Fibroblast of skin of left quadriceps (primary cell): ENCODE measurements around the gene FBXO9.

Experiments used
- DNase-seq, 2 experiments: peaks; one replicate each; pipeline ENCODE4 v3.0.0-alpha.2; 2013; ENCODE audit warnings: low read depth in 2 of 2

FBXO9 gene

DNA sequence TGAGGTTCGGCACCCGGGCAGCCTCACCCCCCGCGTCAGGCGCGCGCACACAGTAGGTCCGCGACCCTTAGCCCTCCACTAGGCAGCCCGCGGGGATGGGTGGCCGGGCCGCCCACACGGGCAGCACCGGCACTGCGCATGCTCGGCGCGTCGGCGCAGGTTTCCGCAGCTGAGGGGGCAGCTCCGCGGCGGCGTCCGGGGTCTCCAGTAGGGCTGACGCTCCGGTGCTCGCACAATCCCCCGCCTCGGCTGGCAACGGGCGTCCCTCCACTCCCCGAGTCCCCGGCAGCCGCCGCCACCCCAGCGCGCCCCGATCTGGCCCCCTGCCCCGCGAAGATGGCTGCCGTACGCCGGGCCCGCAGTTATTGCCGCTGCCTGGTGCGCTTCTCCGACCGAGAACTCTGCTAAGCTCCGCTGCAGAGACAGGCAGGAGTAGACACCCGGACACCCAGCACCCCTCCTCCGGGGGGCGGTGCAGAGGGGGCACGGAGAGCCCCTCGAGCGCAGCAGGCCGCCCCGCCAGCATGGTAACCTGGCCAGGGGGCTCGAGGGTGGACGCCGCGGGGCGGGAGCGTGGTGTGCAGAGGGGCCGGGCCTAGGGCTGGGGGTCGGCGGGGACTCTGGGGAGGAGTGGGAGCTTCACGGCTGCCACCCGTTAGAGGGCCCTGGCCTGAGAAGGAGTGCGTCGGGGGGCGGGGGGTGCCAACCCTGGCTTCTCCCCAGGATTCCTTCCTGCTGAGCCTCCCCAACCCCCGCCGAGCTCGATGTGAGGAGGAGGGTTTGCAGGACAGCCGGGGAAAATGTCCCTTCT, at the start of gene FBXO9:
Gene FBXO9 (plus strand): TSS at position 139 of the 811 bp plus-strand sequence. CDS start 386 bp downstream, at position 525.
- DNase-seq: no peak

DNA sequence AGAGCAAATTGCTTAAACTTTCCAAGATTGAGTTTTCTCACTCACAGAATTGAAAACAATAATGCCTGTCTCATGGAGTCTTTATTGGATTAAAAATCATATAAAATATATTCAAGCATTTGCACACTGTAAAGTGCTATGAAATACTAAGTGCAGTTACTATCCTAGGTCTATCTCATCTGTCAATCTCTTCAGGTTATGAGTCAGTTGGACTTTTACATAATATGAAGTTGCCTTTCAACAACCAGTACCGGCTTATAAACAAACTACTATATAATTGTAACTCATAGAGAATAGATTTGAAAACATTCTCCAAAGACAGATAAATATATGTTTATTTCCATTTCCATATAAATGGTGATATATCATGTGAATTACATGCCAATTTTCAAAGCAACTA, 49.7 kb upstream of the FBXO9 start:
- no peak for DNase-seq

DNA sequence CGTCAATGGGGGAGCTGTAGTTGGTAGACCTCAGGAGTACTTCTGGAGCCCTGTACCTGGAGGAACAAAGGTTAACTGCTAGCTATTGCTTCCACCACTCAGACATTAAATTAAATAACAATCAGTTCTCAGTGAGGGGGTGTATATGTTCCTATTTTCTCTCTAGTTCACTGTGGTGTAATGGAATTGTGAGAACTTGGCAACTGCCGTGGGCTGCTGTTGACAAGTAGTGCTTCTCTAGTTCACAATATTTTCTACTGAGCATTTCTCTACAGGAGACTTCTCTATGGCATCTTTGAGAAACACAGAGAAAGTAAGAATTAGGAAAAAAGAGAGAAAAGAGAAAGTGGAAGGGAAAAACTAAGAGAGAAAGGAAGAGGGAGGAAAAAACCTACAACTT, 46.8 kb upstream of the FBXO9 start:
- no peak for DNase-seq

DNA sequence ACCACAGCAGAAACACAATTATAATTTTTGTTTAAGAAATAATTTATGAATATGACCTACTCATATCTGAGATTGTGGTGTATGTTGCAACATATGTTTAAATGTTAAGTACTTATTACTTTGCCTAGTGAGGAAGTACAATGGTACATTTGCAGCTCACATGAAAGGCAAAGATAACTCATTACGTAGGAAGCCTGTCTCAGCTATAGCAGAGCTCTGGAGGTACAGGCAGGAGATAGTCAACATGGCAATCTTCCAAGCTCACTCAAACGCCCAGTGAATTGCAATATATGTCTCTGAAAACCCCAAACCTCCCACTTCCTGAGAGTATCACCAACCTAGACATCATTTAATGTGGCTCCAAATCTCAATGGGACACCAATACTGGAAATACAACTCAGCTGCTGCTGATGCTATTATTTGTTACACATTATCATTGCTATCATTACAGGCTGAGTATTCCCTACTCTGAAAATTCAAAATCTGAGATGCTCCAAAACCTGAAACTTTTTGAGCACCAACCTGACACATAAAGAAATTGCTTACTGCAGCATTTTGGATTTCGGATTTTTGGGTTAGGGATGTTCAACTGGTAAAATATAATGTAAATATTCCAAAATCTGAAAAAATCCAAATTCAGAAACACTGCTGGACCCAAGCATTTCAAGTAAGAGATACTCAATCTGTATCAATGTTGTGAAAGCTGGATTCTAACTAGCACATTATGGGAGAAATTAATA, 45.0 kb upstream of the FBXO9 start:
- no peak for DNase-seq

DNA sequence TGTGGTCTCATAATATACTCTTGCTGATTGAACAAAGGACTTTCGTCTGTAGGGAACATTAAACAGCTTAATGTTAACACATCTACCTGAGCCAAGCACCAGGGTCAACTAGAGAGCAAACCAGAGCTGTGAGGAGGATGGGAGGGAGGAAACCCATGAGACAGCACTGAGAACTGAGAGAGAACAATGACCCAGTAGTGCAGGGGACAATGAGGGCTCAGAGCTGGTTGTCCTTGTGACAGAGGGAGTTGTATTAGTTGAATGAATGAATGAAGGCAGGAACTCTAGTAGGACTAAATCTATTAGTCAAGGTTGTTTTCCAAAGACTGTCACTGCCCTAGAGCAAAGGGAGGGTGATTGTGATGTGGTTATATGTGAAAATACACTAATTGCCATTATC, 41.9 kb upstream of the FBXO9 start:
- DNase-seq: no peak

DNA sequence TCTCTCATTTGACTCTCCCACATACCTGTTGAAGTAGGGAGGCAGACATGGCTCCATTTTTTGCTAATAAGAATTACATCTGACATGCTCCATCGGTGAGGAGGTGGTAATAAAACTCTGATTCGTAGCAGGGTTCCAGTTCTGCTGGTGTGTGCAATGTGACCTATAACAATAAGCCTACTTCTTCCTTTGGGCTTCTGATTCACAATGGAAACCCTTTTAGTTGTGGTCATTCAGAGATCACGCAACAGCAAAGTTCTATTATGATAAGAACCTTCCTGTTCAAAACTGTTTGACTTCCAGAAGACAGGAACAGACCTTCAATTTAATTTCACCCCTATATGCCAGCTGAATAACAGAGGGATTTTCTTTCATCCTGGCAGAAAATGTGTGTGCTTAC, 38.7 kb upstream of the FBXO9 start:
- no peak for DNase-seq

DNA sequence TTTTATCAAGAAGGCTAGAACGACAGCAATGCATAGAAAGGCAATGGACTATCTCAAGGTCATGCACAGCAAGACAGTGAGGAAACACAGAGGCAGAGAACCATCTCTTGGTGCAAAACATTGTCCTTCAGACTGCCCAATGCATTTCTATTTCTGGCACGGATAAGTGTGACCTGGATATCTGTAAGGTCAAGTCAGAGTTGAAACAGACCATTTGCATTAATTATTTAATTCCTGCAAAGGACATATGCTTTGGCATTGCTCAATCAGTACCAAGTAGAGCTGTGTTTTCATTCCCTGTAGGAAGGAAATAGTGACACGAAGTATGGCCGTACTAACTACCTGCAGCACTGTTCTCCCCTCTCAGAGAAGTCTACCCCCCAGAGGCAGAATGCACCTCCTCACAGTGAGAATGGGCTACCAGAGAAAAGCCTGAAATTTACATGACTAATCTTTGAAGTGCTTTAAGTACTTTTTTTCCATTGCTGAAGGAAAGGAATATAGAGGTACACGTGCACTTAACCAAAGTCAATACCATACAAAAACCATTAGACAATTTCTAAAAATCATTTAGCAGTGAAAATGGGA, 38.0 kb upstream of the FBXO9 start:
- no peak for DNase-seq

DNA sequence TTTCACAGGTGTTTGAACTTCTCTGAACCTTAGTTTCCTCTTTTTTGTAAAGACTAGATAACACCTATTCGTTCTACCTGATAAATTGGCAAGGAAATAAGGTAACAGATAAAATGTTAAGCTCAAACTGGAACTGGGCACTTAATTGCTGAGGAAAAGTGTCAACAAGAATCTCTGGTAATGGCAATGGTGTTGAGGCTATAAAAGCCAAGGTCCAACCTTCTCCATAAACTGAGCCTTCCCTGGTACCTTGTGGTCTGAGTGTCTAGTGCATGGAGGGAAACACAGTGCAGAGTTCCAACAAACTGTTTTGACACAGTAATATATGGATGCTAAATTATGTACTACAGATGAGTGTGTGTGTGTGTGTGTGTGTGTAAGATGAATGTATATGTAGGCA, 36.7 kb upstream of the FBXO9 start:
- DNase-seq: no peak

GRCh38 chr6:53029257-53029656, 35.9 kb upstream of the FBXO9 start:
- DNase-seq: no peak

GRCh38 chr6:53029761-53030160, 35.4 kb upstream of the FBXO9 start:
- no peak for DNase-seq

GRCh38 chr6:53031281-53031680, 33.9 kb upstream of the FBXO9 start:
- DNase-seq: no peak

DNA sequence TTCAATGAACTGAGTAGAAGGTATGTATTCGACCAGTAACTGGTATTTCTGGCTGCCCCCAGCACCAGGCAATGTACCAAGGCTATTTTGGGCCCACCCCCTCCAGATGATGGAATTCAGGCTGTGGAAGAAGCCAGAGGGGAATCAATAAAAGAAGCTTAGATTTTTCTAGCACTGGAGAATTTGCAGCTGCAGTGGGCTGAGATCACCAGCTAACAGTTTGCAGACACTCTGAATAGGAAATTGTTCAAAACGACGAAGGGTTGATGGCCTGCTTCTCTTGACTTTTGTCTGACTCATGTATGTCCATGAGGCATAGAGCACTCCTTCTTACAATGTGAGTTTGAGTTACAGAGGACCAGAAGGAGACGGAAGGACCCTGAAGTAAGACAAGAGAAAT, 32.4 kb upstream of the FBXO9 start:
- DNase-seq: no peak

DNA sequence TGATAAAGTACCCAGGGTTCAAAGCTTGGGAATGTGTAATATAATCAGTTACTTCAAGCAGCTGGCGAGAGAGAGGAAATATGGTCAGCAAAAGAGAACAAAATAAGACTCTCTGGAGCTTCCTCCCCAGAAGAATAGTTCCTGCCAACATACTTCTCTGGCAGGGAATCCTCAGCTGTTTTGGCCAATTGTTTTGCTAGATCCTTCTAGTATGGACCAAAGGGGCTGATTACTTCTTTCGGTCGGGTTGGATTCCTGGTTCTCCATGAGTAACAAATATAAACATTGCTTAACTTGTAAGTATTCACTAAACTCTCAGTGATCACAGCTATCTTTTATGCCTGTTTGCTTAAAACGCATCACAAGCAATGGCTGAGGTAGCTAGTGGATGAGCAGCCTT, 31.4 kb upstream of the FBXO9 start:
- no peak for DNase-seq

- DNase-seq: no peak
Observed at GRCh38 chr6:53035549-53036213, 29.5 kb upstream of the FBXO9 start.

DNA sequence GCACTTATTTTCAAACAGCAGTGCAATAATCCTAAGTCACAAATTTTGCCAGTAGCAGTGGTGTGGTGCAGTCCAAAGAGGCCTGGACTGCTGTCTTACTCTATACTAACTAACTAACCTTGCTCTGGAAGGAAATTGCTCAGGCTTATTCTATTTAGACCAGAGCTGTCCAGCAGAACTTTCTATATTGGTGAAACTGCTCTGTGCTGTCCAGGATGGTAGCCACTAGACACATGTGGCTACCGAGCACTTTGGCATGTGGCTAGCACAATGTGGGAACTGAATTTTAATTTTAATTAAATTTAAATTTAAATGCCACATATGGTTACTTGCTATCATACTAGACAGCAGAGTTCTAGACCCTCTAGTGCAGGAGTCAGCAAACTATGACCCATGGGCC, 27.1 kb upstream of the FBXO9 start:
- no peak for DNase-seq

DNA sequence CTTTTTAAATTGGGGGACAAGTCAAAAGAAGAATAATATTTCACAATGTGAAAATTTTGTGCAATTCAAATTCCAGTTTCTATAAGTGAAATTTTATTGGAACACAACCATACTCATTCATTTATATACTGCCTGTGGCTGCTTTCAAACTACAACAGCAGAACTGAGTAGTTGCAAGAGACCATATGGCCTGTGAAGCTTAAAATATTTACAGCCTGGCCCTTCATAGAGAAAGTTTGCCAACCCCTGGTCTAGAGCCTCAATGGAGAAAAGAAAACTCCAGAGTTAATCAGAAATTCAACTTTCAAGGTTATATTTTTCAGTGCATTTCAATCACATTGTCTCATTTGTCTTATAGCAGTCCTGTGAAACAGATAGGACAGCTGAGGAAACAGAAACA, 26.6 kb upstream of the FBXO9 start:
- DNase-seq: no peak

DNA sequence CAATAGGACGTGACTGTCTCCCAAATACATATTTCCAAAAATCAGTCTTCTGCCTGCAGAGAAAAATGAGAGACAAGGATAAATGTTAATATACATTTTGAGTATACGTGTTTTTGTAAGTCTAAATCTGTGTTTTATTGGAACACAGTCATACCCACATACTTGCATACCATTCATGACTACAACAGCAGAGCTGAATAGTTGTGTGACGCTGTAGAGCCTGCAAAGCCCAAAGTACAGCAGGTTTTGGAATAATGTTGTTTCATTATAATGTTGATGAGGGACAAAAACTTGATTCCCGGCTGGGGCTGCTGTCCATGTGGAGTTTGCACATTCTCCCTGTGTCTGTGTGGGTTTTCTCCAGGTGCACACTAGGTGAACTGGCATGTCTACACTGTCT, 23.8 kb upstream of the FBXO9 start:
- peak; percentile 60 to 62 for DNase-seq

GRCh38 chr6:53042112-53042511, 23.1 kb upstream of the FBXO9 start:
- DNase-seq: peak; percentile 93 to 94

DNA sequence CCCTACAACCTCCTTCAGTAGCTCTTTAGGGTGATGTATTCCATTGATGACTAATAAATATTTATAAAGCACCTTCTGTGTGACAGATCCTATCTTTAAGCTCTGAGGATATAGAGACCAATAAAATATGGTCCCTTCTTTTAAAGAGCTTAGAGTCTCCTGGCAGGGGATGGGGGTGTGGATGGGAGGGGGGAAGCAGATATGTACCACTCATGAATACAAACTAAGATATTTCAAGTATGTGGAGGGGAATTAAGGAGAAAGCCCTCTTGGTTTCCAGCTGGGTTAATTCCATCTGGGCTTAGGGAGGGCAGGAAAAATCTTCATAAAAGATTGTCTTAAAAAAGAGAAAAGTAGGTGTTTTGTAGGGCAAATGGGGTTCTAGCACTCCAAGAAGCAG, 21.6 kb upstream of the FBXO9 start:
- peak; percentile 48 to 56 for DNase-seq

DNA sequence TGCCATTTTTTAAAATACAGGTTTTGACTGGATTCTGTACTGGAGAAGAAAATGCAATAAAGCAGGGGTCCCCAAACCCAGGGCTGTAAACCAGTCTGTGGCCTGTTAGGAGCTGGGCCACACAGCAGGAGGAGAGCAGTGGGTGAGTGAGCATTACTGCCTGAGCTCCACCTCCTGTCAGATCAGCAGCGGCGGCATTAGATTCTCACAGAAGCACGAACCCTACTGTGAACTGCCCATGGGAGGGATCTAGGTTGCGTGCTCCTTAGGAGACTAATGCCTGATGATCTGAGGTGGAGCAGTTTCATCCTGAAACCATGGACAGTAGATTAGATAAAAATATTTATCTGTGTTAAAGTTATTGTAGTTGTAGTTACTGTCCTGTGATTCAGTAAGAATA, 21.1 kb upstream of the FBXO9 start:
- DNase-seq: peak in 1 of 2 experiments; percentile 33

GRCh38 chr6:53044572-53044971, 20.6 kb upstream of the FBXO9 start:
- no peak for DNase-seq
